NCI-H2171 treated with DMSO at 0.1 percent for 48 hours (cell line): ENCODE results near the gene VRK2.
"Not testable (repeated sequence)": the region's sequence is repeated elsewhere in the genome, so short reads cannot be mapped to it uniquely, and the experiment has no call there.

Source experiments
- DNase-seq: peaks from one replicate; lab custom pipeline; 2025; lab: John Stamatoyannopoulos, UW

Gene VRK2

GRCh38 chr2:58055033-58055786 is 8.6 kb downstream of the VRK2 start:
- DNase-seq, result peak; percentile 60

- no peak for DNase-seq
Measured at GRCh38 chr2:58056192-58056916, 9.7 kb downstream of the VRK2 start.

DNA sequence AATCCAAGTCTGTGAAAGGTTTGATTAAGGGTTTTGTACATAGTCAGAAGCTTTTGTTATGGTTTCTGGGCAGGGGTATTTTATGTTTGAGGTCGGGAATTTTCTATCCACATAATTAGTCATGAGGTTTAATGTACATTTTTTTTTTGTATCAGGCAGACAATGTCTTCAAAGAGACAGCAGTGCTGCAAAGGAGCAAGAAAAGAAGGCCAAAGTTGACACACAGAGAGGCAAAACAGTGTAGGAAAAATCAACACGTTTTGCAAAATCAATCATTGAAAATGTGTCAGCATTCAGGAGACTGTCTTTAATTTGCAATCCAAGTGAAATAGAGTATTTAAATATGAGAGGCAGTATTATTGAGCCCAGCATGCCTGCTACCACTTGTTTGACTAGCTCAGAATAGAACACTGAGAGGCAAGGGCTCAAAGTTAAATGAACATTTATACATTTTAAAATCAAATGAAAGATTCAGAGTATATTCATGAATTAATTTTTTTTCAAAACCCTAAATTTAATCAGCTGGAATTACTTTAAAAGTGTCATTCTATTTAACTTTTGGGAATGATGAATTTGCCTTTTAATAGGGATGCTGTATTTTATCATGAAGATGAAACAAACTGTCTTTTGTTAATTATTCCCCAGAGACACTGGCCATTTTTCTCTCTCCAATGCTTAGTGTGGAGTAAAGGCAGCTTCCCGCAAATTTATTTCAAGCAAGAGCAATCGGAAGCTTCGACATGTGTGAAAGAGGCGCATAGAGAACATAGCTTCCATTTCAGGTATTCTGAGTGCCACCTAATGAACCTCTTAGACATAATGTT is 11.3 kb downstream of the VRK2 start:
- DNase-seq, result no peak

- DNase-seq, result no peak
Measured at GRCh38 chr2:58063641-58064040, 17.0 kb downstream of the VRK2 start.

- DNase-seq, result no peak
Measured at GRCh38 chr2:58064086-58064485, 17.5 kb downstream of the VRK2 start.

DNA sequence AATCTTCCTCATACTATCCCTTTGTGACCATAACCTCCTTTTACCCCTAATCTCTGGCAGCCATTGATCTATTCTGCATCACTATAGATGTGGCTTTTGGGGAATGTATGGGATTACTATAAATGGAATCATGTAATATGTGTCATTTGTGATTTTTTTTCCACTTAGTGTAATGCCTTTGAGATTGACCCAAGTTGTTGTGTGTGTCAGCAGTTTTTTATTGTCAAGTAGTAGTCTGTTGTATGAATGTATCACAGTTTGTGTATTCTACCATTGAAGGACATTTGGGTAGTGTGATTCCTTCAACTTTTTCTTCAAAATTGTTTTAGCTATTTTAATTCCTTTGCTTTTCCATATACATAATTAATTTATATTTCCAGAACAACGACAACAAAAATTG is 18.6 kb downstream of the VRK2 start:
- no peak for DNase-seq

GRCh38 chr2:58067001-58067400 is 20.4 kb downstream of the VRK2 start:
- no peak for DNase-seq

DNA sequence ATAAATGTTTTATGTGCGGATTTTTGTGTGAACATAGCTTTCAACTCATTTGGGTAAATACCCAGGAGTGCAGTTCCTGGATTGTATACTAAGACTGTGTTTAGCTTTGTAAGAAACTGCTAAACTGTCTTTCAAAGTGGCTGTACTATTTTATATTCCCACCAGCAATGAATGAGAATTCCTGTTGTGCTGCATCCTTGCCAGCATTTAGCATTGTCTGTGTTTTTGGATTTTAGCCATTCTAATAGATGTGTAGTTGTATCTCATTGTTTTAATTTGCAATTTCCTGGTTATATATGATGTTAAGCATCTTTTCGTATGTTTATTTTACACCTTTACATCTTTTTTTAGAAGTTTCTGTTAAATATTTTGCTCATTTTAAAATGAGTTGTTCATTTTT is 24.2 kb downstream of the VRK2 start:
- DNase-seq, result no peak

DNA sequence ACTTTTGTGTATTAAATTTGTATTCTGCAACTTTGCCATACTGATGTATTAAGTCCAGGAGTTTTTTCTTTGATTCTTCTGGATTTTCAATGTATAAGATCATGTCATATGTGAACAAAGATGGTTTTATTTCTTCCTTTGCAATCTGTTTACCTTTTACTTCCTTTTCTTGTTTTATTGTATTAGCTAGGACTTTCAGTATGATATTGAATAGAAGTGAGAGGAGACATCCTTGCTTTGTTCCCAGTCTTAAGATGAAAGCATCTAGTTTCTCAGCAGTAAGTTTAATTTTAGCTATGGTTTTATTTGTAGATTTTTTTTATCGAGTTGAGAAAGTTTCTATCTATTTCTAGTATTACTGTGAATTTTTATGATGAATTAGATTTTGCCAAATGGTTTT is 25.5 kb downstream of the VRK2 start:
- DNase-seq, result no peak

DNA sequence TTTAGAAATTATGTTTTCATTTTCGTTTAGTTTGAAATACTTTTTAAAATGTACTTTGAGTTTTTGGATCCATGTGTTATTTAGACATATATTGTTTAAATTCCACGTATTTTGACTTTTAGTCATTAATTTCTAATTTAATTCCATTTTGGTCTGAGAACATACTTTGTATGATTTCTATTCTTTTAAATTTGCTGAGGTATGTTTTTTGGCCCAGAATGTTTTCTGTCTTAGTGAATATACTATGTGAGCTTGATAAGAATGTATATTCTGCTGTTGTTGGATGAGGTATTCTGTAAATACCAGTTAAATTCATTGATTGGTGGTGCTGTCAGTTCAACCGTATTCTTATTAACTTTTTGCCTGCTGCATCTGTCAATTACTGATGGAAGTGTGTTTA is 26.4 kb downstream of the VRK2 start:
- DNase-seq, result no peak

GRCh38 chr2:58073751-58074150 is 27.1 kb downstream of the VRK2 start:
- DNase-seq, result no peak

GRCh38 chr2:58081000-58081399 is 34.4 kb downstream of the VRK2 start:
- DNase-seq, result no peak

DNA sequence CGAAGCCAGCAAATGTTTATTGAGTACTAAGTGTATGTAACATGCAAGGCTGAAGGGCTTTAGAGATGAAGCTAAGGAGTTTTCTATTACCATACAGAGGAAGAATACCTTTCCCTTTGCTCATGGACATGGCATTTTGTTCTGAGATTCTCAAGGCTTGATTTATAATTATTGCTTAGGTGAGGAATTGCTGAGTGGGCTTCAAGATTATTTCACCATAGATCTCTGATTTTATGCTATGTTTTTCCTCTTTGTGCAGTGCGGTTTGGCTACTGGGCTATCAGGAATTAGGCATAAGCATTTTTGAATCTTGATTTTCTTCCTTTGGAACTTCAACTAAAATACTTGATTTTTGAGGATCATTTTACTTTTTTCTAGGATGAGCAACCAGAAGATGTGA is 42.5 kb downstream of the VRK2 start:
- DNase-seq, result no peak

DNA sequence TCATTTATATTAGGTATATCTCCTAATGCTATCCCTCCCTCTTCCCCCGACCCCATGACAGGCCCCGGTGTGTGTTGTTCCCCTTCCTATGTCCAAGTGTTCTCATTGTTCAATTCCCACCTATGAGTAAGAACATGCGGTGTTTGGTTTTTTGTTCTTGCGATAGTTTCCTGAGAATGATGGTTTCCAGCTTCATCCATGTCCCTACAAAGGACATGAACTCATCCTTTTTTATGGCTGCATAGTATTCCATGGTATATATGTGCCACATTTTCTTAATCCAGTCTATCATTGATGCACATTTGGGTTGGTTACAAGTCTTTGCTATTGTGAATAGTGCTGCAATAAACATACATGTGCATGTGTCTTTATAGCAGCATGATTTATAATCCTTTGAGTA is 46.2 kb downstream of the VRK2 start:
- not testable (repeated sequence) for DNase-seq

DNA sequence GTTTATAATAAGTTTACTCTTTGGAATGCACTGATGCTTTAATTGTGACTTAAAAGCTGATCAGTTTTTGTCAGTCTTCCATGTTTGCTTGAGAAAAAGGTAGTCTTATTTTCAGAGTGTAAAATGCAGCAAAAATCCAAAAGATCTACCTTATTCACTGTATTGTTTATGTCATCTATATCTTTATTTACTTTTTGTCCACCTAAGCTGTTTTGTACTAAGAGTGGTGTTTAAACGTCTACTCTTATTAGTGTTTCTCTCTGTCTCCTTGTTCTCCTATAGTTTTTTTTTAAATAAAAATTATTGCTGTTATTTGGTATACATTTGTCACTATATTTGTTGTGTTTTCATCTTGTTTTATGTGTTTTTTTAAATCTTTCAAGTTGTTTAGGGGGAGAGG is 50.4 kb downstream of the VRK2 start:
- no peak for DNase-seq

DNA sequence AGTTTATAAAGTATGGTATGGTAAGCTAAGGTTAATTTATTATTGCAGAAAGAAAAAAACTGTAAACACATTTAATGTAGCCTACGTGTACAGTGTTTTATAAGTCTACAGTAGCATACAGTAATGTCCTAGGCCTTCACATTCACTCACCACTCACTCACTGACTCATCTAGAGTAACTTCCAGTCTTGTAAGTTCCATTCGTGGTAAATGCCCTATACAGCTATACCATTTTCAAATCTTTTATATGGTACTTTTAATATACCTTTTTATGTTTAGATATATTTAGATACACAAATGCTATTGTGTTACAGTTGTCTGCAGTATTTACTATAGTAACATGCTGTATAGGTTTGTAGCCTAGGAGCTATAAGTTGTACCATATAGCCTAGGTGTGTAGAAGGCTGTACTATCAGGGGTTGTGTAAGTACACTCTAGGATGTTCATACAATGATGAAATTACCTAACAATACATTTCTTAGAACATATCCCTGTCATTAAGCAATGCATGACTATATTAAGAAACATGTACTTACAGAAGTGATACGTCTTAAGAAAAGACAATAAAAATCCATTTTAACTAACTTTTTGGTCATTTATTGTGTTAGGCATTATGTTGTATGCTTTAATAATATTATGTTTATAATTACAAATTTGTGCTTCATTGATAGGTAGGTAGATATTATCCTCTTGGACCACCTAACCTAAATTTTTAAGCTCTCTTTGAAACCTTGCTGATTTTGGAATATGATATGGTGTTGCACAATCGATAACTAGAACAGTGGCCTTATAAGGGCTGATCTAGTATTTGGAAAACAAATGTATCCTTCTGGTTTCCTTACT is 51.9 kb downstream of the VRK2 start:
- no peak for DNase-seq

GRCh38 chr2:58099096-58099769 is 52.6 kb downstream of the VRK2 start:
- DNase-seq, result no peak

- no peak for DNase-seq
Measured at GRCh38 chr2:58101500-58101899, 54.9 kb downstream of the VRK2 start.

GRCh38 chr2:58106896-58107295 is 60.3 kb downstream of the VRK2 start:
- DNase-seq, result no peak

DNA sequence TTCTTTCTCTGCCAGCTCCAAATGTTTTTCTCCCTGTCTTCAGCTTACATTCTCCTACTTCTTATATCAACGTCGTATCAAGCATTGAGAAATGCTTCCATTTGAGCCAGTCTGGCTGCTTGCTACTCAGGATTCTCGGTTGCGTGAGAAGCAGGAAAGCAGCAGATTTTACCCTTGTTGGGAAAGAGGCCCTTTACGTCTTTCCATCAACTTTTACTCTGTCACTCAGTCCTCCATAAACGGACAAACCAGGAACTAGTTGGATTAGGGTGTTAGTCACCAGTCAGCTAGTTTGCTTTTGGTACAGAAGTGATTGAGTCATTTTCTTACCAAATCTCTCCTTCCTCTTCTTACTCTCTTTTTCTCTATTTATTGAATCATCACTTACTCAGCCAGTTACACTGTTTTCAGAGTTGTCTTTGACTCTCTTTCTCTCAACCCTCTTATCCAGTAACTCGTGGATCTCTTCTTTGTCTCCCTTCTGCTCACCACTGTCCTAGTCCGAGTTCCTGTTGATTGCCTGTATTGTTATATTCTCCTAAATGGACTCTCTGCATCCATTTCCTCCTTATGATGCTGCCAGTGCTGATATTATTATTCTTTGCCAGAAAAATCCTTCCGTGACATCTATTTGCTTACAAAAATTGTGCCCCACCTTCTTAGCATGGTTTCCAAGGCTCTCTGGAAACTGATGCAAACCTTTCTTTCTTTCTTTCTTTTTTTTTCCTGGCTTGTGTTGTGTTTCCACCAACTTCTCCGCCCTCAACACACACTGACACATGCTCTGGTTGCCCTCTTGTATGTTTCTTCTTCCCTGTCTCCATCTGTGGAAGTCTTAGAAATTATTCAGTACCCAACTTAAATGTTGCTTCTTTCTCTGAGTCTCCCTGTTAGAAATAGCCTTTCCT is 61.5 kb downstream of the VRK2 start:
- DNase-seq, result no peak
